Measurements from ENCODE around the gene CMTM5.
"Not testable (repeated sequence)": the region's sequence is repeated elsewhere in the genome, so short reads cannot be mapped to it uniquely, and the experiment has no call there.

DNA sequence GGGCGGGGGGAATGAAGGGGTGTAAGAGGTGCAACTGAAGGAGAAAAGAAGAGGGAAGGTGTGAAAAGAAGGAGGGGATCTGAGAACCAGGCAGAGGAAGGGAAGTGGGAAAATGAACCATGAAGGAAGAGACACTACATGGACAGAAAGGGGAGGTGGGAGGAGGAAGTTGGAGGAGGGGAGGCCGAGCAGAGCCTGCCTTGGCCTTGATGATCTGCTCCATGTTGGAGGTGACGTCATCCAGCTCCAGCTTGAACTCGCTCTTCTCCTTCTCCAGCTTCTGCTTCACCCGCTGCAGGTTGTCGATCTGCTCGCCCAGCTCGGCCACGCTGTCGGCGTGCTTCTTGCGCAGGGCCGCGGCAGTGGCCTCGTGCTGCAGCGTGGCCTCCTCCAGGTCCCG is 42.8 kb downstream of the CMTM5 start:
- not testable (repeated sequence) for TF ChIP-seq CTCF (conservative IDR thresholded peaks at IDR 0.05); ZFX (IDR thresholded peaks at IDR 0.05)
